GM10847 (cell line): ENCODE data around the gene MGAT5.

ENCODE experiments used
- POLR2A ChIP-seq: IDR thresholded peaks from 2 replicates; pipeline ENCODE4 v1.6.1; 2011; ENCODE audit not compliant: insufficient read length; ENCODE audit errors: extremely low read depth

MGAT5 gene

GRCh38 chr2:134408386-134408785, 154.5 kb downstream of the MGAT5 start:
- no peak for TF ChIP-seq POLR2A

- no peak for TF ChIP-seq POLR2A
These were observed 154.9 kb downstream of the MGAT5 start for GRCh38 chr2:134408791-134409190.

GRCh38 chr2:134410006-134410405, 156.1 kb downstream of the MGAT5 start:
- TF ChIP-seq POLR2A, result no peak

GRCh38 chr2:134410831-134411231, 157.0 kb downstream of the MGAT5 start:
- no peak for TF ChIP-seq POLR2A

- no peak for TF ChIP-seq POLR2A
These were observed 157.5 kb downstream of the MGAT5 start for GRCh38 chr2:134411279-134411827.

- TF ChIP-seq POLR2A, result no peak
These were observed 158.2 kb downstream of the MGAT5 start for GRCh38 chr2:134411828-134412638.

- no peak for TF ChIP-seq POLR2A
These were observed 158.7 kb downstream of the MGAT5 start for GRCh38 chr2:134412639-134412999.

GRCh38 chr2:134413430-134413829, 159.6 kb downstream of the MGAT5 start:
- TF ChIP-seq POLR2A, result no peak

- no peak for TF ChIP-seq POLR2A
These were observed 160.0 kb downstream of the MGAT5 start for GRCh38 chr2:134413912-134414311.

GRCh38 chr2:134416018-134416417, 162.1 kb downstream of the MGAT5 start:
- no peak for TF ChIP-seq POLR2A

- no peak for TF ChIP-seq POLR2A
These were observed 162.8 kb downstream of the MGAT5 start for GRCh38 chr2:134416637-134417036.

- TF ChIP-seq POLR2A, result no peak
These were observed 164.2 kb downstream of the MGAT5 start for GRCh38 chr2:134417968-134418582.

GRCh38 chr2:134420259-134420658, 166.4 kb downstream of the MGAT5 start:
- TF ChIP-seq POLR2A, result no peak

- no peak for TF ChIP-seq POLR2A
These were observed 167.0 kb downstream of the MGAT5 start for GRCh38 chr2:134420920-134421319.

- TF ChIP-seq POLR2A, result no peak
These were observed 167.9 kb downstream of the MGAT5 start for GRCh38 chr2:134421556-134422328.
